OCI-LY1 (cell line): Measurements from ENCODE around the gene HOXB6.

Experiments
- H2AFZ ChIP-seq: fragments of 200-600 bp; sonication (generic), shearing (Covaris generic); 2 replicates; pipeline ENCODE4 v1.6.0; 2014; ENCODE audit warnings: antibody characterized with exemption, mild to moderate bottlenecking, low read length
- H3F3A ChIP-seq: fragments of 200-600 bp; sonication (generic), shearing (Covaris generic); 2 replicates; pipeline ENCODE4 v1.6.0; 2014; ENCODE audit warnings: mild to moderate bottlenecking, antibody characterized with exemption, low read length, moderate library complexity; ENCODE audit not compliant: insufficient read depth
- H3K27ac ChIP-seq: fragments of 200-600 bp; sonication (generic); 2 replicates; pipeline ENCODE4 v1.5.1; 2014; ENCODE audit warnings: low read length, mixed run types, mild to moderate bottlenecking, low read depth; ENCODE audit not compliant: poor library complexity, severe bottlenecking
- H3K27me3 ChIP-seq: fragments of 200-600 bp; sonication (generic); 2 replicates; pipeline ENCODE4 v1.6.0; 2014; ENCODE audit warnings: antibody characterized with exemption, mild to moderate bottlenecking, low read length, moderate library complexity; ENCODE audit not compliant: insufficient read depth
- H3K36me3 ChIP-seq: fragments of 200-600 bp; sonication (generic); 2 replicates; pipeline ENCODE4 v1.6.1; 2014; ENCODE audit warnings: mild to moderate bottlenecking, antibody characterized with exemption, low read length, moderate library complexity, mixed read lengths; ENCODE audit not compliant: insufficient read depth
- H3K4me1 ChIP-seq: fragments of 200-600 bp; sonication (generic); 2 replicates; pipeline ENCODE4 v1.5.1; 2014; ENCODE audit warnings: mild to moderate bottlenecking, low read length, moderate library complexity; ENCODE audit not compliant: insufficient read depth, severe bottlenecking
- H3K4me2 ChIP-seq: fragments of 200-600 bp; sonication (generic), shearing (Covaris generic); 2 replicates; pipeline ENCODE4 v1.6.1; 2014; ENCODE audit warnings: low read length
- H3K4me3 ChIP-seq: fragments of 200-600 bp; sonication (generic); 2 replicates; pipeline ENCODE4 v1.5.1; 2014; ENCODE audit warnings: low read length, low read depth, mild to moderate bottlenecking, mixed read lengths; ENCODE audit not compliant: poor library complexity, severe bottlenecking
- H3K79me2 ChIP-seq: fragments of 200-600 bp; shearing (Covaris generic); 2 replicates; pipeline ENCODE4 v1.6.1; 2016; ENCODE audit warnings: mixed run types, low read length, mixed read lengths; ENCODE audit not compliant: insufficient read depth
- H3K9ac ChIP-seq: fragments of 200-600 bp; sonication (generic), shearing (Covaris generic); 2 replicates; pipeline ENCODE4 v1.6.1; 2014; ENCODE audit warnings: mild to moderate bottlenecking, low read length, mixed read lengths
- H3K9me2 ChIP-seq: fragments of 200-600 bp; sonication (generic), shearing (Covaris generic); 2 replicates; pipeline ENCODE4 v1.6.1; 2014; ENCODE audit warnings: low read depth, mild to moderate bottlenecking, low read length, mixed read lengths
- H3K9me3 ChIP-seq: fragments of 200-600 bp; shearing (Covaris generic); 2 replicates; pipeline ENCODE4 v1.6.1; 2014; ENCODE audit warnings: low read length, mixed read lengths
- H4K20me1 ChIP-seq: fragments of 200-600 bp; sonication (generic), shearing (Covaris generic); 2 replicates; pipeline ENCODE4 v1.6.0; 2016; ENCODE audit warnings: mild to moderate bottlenecking, low read length; ENCODE audit not compliant: insufficient read depth
- EZH2 ChIP-seq: fragments of 200-600 bp; sonication (generic), shearing (Covaris generic); IDR thresholded peaks from 2 replicates; pipeline ENCODE4 v1.8.0; 2017; ENCODE audit warnings: borderline replicate concordance, mixed run types, mild to moderate bottlenecking, antibody characterized with exemption, low read length, moderate library complexity, mixed read lengths
- TF ChIP-seq, protein P1 (sequence below): fragments of 200-600 bp; sonication (generic), shearing (Covaris generic); IDR thresholded peaks from 2 replicates; pipeline ENCODE4 v1.5.1; 2017; ENCODE audit warnings: mild to moderate bottlenecking, antibody characterized with exemption, low read length, moderate library complexity, mixed read lengths

HOXB6 gene

DNA sequence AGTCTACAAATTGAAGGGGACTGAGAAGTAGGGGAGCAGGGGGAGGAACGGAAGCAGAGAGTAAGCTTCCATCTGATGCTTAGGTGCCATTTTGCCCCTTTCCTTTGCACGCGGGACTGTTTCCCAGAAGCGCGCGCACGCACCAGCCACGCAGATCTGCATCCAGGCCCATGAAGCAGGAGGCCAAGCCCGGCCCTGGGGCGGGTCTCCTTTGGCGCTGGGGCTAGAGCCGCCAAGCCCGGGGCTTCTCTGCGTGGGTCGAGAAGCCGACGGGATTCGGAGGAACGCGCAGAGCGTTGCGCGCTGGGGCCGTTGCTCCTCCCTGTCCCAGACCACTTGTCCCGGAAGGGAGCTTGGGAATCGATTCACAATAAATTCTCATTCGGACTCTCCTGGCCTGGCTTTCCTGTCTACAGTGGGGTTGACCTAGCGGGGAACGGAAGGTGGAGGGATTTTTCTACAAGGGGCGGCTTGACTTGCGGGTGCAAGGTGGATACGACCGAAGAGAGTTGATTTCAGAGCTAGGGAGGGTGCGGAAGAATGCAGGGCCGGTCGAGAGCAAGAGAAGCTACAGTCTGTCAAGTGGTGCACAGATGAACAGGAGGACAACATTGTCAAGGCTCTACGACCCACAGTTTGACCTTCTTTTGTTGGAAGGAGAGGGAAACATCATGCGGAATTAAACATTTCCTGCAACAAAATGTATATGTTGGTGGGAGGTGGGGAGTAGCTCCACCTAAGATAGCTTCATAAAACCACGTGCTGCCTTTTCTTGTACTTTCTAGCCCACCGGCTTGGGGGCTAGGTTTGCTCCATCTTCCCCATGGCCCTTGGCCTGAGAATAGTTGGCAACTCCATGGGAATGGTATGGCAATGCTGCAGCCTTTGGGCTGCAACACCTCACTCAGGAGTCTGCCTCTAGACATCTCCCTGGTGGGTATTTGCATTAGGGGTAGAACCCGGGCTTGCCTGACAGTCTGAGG lies 16.9 kb upstream of the HOXB6 start:
- H3K4me3 ChIP-seq = no peak overlapping the region
- H2AFZ ChIP-seq = no peak overlapping the region
- no peak overlapping the region for H3K4me2 ChIP-seq
- H3K9me3 ChIP-seq = no peaks in the 10 kb centered on the region
- H3K79me2 ChIP-seq = no peaks in the 10 kb centered on the region
- no peak overlapping the region for H3K27ac ChIP-seq
- no peaks in the 10 kb centered on the region for H3K9me2 ChIP-seq
- no peaks in the 10 kb centered on the region for H3K4me1 ChIP-seq
- H3K27me3 ChIP-seq = peaks cover 4% of the 10 kb centered on the region
- H3F3A ChIP-seq = no peaks in the 10 kb centered on the region
- no peaks in the 10 kb centered on the region for H3K36me3 ChIP-seq
- TF ChIP-seq, protein P1, sequence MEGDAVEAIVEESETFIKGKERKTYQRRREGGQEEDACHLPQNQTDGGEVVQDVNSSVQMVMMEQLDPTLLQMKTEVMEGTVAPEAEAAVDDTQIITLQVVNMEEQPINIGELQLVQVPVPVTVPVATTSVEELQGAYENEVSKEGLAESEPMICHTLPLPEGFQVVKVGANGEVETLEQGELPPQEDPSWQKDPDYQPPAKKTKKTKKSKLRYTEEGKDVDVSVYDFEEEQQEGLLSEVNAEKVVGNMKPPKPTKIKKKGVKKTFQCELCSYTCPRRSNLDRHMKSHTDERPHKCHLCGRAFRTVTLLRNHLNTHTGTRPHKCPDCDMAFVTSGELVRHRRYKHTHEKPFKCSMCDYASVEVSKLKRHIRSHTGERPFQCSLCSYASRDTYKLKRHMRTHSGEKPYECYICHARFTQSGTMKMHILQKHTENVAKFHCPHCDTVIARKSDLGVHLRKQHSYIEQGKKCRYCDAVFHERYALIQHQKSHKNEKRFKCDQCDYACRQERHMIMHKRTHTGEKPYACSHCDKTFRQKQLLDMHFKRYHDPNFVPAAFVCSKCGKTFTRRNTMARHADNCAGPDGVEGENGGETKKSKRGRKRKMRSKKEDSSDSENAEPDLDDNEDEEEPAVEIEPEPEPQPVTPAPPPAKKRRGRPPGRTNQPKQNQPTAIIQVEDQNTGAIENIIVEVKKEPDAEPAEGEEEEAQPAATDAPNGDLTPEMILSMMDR = no peak
- no peak for TF ChIP-seq EZH2
- no peaks in the 10 kb centered on the region for H4K20me1 ChIP-seq
- no peak overlapping the region for H3K9ac ChIP-seq

DNA sequence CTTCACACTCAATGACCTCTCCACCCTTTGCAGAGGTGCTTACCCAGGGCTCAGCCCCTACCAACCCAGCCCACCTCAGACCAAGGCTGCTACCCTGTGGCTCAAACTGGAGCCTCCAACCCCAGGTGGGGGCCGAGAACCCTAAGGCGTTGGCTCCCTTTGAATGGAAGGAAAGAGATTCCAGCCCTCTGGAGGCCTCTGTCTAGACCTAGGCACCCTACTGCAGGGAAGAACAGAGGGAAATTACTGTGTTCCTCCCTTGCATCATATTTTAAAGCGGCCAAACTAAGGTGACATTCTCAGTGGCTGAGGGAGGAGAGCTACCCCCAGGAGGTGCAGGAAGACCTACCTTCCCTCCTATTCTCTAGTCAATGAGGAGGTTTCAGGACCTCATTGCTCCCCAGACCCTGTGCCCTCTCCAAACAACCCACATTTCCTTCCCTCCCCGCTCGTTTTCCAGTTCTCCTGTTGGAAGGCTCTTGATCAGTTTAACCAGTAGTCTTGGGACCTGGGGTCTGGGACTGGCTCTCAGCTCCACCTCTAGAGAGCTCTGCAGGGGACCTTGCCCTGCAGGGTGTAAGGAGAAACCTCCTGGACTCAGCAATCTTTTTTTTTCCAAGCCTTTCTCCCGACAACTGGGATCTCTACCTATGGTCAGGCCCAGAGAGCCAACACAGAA lies 15.8 kb upstream of the HOXB6 start:
- H3K9me2 ChIP-seq = no peaks in the 10 kb centered on the region
- no peak overlapping the region for H3K9ac ChIP-seq
- H3K4me3 ChIP-seq = no peak overlapping the region
- no peak overlapping the region for H3K4me2 ChIP-seq
- no peaks in the 10 kb centered on the region for H3K4me1 ChIP-seq
- H4K20me1 ChIP-seq = no peaks in the 10 kb centered on the region
- peaks cover 4% of the 10 kb centered on the region for H3K27me3 ChIP-seq
- H3F3A ChIP-seq = no peaks in the 10 kb centered on the region
- no peak overlapping the region for H2AFZ ChIP-seq
- H3K79me2 ChIP-seq = no peaks in the 10 kb centered on the region
- H3K27ac ChIP-seq = no peak overlapping the region
- H3K9me3 ChIP-seq = no peaks in the 10 kb centered on the region
- TF ChIP-seq, protein P1 = no peak
- no peak for TF ChIP-seq EZH2
- H3K36me3 ChIP-seq = no peaks in the 10 kb centered on the region

DNA sequence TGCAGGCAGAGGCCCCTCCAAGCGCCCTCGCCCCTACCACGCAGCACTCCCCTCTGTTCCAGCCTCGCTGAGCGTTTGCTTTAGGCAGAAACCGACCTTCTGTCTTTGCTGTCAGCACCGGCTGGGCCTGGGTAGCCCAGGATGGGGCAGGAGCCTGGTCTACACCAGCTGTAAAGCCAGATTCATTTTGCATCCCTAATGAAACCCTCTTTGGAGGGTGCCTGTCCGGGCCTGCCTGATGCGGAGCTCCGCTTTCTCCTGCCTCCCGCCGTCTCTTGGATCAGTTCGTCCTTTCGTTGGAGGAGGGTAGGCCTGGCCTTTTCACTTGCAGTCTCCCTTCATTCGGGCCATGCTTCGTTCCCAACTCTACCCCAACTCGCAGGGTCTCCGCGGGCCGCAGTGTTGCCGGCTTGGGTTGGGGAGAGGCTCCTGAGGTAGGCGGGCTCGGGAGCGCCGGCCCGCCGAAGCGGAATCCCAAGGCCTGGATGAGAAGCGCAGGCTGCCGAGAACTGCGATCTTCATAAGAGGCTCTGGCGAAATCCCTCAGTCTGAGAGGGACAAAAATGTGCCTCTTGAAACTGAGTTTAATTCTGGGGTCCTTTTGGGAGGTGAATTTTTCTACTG lies 15.2 kb upstream of the HOXB6 start:
- Histone ChIP-seq H3K27me3 (peaks cover 4% of the 10 kb centered on the region), H3F3A (no peaks in the 10 kb centered on the region), H3K4me2 (no peak overlapping the region), H3K36me3 (no peaks in the 10 kb centered on the region), H2AFZ (no peak overlapping the region), H3K27ac (no peak overlapping the region), H3K4me1 (no peaks in the 10 kb centered on the region), H4K20me1 (no peaks in the 10 kb centered on the region), H3K9ac (no peak overlapping the region), H3K4me3 (no peak overlapping the region), H3K9me2 (no peaks in the 10 kb centered on the region), H3K9me3 (no peaks in the 10 kb centered on the region), H3K79me2 (no peaks in the 10 kb centered on the region)
- TF ChIP-seq, protein P1 = no peak
- TF ChIP-seq EZH2 = no peak
